ENCODE data around the gene USP48. TPM values are rescaled to one million over a fixed set of nuclear protein-coding genes. Genes with fewer than 3 reads are reported as not detected.

The USP48 gene
- total and polyA plus RNA-seq, 10 of the 15 experiments (the other 5 are each of a cell fraction or from before 2014, with no cell fraction given): 21.2 to 115 (median 75.5) TPM

DNA sequence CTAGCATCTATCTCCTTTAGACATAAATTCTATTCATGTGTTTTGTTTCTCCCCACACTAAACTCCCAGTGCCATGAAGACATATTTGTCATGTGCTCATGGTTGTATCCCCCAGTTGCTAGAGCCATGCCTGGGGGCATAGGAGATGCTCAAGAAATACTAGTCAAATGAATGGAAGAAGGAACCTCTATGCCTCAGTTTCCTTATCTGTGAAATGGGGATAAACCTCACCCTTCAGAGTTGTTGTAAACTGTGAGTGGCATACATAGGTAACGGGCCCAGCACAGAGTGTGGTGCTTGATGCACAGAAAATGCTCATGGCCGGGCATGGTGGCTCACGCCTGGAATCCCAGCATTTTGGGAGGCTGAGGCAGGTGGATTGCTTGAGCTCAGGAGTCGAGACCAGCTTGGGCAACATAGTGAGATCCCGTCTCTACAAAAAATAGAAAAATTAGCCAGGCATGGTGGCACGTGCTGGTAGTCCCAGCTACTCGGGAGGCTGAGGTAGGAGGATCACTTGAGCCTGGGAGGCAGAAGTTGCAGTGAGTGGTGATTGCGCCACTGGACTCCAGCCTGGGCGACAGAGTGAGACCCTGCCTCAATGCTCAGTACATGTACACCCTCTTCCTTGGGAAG lies 37.8 kb upstream of the USP48 start (continued):
- TF ChIP-seq, protein P1, sequence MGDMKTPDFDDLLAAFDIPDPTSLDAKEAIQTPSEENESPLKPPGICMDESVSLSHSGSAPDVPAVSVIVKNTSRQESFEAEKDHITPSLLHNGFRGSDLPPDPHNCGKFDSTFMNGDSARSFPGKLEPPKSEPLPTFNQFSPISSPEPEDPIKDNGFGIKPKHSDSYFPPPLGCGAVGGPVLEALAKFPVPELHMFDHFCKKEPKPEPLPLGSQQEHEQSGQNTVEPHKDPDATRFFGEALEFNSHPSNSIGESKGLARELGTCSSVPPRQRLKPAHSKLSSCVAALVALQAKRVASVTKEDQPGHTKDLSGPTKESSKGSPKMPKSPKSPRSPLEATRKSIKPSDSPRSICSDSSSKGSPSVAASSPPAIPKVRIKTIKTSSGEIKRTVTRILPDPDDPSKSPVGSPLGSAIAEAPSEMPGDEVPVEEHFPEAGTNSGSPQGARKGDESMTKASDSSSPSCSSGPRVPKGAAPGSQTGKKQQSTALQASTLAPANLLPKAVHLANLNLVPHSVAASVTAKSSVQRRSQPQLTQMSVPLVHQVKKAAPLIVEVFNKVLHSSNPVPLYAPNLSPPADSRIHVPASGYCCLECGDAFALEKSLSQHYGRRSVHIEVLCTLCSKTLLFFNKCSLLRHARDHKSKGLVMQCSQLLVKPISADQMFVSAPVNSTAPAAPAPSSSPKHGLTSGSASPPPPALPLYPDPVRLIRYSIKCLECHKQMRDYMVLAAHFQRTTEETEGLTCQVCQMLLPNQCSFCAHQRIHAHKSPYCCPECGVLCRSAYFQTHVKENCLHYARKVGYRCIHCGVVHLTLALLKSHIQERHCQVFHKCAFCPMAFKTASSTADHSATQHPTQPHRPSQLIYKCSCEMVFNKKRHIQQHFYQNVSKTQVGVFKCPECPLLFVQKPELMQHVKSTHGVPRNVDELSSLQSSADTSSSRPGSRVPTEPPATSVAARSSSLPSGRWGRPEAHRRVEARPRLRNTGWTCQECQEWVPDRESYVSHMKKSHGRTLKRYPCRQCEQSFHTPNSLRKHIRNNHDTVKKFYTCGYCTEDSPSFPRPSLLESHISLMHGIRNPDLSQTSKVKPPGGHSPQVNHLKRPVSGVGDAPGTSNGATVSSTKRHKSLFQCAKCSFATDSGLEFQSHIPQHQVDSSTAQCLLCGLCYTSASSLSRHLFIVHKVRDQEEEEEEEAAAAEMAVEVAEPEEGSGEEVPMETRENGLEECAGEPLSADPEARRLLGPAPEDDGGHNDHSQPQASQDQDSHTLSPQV (IDR thresholded peaks at IDR 0.05): no peak
- TF ChIP-seq CREM (IDR thresholded peaks at IDR 0.05; ENCODE audit: low read depth) (no peak), ETV6 (conservative IDR thresholded peaks at IDR 0.05 in 1 of 2, IDR thresholded peaks at IDR 0.05 in 1 of 2; ENCODE audit: borderline replicate concordance in 1 of 2, low read depth in 1 of 2) (no peak), SKIL (IDR thresholded peaks at IDR 0.05; ENCODE audit: low read depth, poor library complexity, severe bottlenecking) (no peak), POLR2AphosphoS2 (IDR thresholded peaks at IDR 0.05; ENCODE audit: low read depth, low read length) (no peak), SIX5 (IDR thresholded peaks at IDR 0.05; ENCODE audit: low read depth, low read length, severe bottlenecking) (no peak), MTA3 (IDR thresholded peaks at IDR 0.05; ENCODE audit: borderline replicate concordance, low read length) (no peak), CHD4 (IDR thresholded peaks at IDR 0.05) (no peak), KDM1A (IDR thresholded peaks at IDR 0.05; ENCODE audit: borderline replicate concordance) (no peak), BCL11A (IDR thresholded peaks at IDR 0.05; ENCODE audit: low read depth, low read length) (no peak), RELA (IDR thresholded peaks at IDR 0.05; ENCODE audit: borderline replicate concordance, partially characterized antibody) (no peak)

All from GM12878 (cell line).